ENCODE data around the gene NHLRC4. TPM values are rescaled to one million over a fixed set of nuclear protein-coding genes. Genes with fewer than 3 reads are reported as not detected.

The NHLRC4 gene
- total RNA-seq, 1 donor from 2014 or later = 0.31 TPM

DNA sequence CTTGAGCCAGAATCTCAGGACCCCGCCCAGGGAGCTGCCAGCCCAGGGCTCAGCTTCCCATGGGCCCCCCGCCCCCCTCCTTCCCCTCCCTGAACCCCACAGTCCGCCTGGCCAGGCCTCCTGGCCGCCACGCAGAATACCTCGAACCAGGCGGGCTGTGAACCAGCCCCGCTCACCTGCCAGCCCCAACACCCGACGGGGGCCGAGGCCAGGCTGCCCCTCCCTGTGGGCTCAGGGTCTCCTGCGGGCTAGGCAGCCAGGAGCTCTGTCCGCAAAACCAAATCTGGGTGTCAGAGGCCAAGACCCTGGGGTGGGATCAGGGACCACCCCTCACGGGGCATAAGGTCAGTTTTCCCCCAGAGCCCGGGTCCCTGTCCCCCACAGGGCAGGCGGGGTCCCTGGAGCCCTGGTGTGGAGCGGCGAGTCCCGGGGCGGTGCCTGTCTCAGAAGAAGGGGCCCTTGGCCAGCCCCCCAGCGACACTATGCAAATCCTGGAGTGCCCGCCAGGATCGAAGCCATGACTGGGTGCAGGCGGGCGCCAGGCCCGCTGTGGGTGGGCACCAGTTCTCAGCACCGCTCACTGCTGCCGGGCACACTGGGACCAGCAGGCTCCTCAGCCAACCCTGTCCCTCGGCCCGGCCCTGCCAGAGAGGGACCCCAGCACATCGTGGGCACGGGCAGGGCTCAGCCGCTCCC lies 13.1 kb upstream of the NHLRC4 start:
- DNase-seq = no peak

DNA sequence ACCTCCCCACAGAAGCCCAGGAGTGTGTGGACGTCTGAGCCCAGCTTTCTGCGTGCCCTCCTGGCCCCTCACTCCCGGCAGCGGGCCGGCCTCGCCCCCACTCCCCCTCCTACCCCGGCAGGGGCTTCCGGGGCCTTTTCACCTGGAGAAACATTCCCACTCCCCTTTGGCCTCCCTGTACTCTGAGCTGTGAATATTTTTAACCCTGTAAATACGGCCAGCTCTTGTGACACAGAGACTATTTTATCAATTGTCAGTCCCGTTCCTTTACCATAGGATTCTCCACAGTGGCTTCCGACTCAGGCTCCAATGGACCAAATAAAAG lies 12.5 kb upstream of the NHLRC4 start:
- DNase-seq = no peak

DNA sequence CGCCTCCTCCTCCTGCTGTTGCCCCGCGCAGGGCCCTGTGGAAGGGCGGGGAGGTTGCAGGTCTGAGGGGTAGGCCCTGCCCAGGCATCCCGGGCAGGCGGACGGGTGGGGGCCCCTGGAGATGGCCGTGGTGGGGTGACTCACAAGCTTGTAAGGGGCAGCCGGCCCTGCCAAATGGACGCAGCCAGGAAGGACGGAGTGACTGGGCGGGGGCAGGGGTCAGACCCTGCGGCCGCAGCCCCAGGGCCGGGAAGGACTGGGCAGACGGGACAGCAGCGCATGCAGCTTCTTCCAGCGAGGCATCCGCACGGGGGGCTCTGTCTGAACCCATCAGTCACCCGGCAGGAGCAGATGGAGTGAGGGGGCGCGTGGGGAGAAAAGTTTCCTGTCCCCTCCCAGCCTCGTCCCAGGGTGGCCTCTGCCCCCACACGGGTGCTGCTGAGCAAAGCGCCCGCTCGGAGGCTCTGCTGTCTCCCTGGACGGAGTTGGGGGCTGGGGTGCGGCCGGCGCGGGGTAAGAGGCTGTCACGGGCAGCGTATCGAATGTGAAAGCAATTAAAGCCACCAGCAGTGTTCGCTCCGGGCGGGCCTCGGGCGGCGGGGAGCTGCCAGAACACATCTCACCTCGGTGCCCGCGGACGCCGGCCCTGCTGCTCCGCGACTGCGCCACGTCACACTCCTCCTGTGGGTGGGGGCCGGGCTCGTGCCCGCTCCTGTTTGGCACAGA lies 12.0 kb upstream of the NHLRC4 start:
- no peak for DNase-seq

GRCh38 chr16:555528-556473 lies 11.0 kb upstream of the NHLRC4 start:
- no peak for DNase-seq

DNA sequence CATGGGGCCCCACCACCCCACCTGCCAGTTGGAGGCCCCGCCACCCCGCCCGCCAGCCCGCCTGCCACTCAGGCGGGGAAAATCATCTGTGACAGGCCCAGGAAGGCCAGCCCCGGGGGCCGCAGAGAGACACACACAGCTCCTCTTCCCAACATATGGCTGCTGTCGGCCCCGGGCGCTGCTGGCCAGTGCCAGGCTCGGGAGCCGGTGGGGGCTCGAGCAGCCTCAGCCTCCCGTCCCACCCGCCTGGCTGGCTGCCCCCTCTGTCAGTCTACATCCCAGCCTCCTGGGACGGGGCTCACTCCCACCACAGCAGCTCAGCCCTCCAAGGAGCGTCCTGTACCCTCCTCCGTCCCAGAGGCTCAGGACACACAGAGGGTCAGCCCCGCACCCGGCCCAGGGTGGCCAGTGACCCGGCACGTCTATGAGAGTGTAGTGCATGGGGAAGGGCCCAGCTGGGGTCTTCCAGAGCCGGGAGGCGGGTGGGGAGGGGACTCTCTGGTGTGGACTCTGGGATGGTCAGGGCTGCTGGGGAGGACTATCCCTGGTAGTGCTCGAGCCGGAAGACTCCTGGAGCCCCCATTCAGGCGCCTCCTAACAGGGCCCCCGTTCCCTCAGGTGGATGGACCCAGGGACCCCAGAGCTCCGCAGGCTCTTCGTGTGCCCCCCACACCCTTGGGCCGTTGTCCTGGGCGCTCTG lies 10.2 kb upstream of the NHLRC4 start:
- DNase-seq = no peak

DNA sequence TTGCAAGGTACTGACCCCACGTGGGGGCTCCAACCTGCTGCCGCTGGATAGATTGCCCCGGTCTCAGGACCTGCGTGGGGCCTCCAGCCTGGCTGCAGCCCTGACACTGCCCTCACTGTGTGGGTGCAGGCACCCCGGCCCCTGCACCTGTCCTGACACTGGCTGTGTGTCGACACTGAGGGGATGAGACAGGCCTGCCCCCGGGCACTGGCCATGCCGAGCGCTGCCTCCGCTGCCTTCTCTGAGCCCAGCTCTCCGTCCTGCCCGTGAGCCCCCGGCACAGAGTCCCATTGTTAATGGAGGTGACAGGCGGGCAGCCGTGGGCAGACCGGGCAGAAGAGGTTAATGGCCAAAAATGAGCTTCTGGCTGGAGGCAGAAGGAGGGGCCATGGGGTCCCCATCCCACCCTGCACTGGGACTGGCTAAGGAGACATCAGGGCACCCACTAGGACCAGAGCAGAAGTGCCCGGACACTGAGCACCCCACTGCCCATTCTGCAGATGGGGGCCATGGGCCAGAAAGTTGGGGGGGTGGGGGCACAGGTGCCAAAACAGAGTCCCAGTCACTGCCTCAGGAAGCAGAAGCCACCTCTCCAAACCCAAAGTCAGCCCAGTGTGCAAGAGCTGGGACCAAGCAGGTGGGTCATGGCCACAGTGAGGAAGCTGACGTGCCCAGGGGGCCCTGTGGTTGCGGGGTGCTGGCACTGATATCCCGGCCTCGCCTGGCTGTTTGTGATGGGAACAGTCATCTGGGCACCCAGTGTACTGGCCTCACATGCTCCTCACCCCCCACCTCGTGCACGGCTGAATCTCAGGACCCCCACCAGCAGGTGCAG lies 9.1 kb upstream of the NHLRC4 start:
- no peak for DNase-seq

DNA sequence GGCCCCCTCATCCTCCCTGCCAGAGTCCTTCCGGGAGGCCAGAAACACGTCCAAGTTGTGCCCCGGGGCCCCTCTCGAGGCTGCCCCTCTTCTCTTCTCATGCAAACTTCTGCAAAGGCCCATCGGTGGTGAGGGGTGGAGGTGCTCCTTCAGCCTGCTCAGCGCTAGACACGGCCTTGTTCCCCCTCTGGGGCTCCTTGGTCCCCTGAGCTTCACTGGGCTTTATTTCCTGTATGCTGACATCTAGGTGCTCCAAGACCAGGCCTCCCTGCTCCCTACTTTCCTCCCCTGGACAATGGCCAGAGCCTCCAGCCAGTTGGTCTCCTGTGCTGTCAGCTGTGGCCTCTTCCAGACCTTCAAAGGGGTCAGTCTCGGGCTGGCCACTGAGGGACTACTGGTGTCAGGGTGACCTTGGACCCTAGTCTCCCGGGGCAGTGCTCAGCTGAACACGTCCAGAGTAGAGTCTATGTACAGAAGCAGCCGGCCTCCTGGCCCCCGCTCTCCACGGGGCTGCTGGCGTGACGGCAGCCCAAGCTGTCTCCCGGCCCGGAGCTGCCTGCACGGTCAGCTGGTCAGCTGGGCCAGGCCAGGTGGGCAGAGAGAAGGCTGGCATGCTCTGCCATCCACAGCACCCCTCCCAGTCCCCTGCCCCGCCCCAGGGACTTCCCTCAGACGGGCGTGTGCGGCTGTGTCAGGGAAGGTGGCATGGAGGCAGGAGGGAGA lies 8.3 kb upstream of the NHLRC4 start:
- DNase-seq = no peak

DNA sequence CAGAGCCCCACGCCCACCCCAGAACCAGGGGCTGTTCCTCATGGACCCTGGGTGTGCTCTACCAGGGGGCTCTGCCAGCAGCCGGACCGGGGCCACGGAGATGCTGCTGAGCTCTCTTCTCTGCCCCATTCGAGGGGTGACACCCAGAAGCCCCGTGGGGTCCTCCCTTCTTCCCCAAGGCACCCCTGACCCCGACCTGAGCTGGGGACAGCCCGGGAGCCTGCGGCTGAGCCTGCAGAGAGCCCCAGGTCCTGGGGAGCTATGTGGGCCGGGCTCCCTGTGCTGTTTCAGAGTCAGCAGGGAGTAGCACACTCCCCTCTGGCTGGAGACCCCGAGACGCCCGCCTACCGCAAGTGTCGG lies 7.8 kb upstream of the NHLRC4 start:
- no peak for DNase-seq

GRCh38 chr16:559411-560203 lies 7.2 kb upstream of the NHLRC4 start:
- no peak for DNase-seq

GRCh38 chr16:560204-560700 lies 6.6 kb upstream of the NHLRC4 start, which contains the start of gene PRR35:
Gene PRR35 (plus strand): TSS chr16:560394. CDS start chr16:563295, 2,901 bp downstream.
- no peak for DNase-seq

GRCh38 chr16:560701-561412 lies 5.9 kb upstream of the NHLRC4 start:
- no peak for DNase-seq

DNA sequence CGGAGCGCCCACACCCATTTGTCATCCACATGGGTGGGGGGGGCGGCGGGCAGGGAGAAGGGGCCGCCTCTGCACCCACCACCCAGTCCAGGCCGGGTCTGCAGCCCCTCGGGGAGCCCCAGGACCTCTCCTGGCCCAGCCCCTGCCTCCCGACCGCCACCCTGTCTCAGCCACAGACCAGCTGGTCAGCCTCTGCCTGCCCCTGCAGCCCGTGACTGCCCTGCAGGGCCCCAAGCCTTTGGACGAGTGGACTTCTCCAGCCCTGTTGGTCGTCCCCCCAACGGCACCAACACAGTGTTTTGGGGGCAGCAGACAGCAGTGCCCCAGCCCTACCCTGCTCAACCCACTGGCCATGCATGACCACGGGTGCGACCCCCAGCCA lies 5.4 kb upstream of the NHLRC4 start:
- DNase-seq = no peak

- no peak for DNase-seq
Observed at GRCh38 chr16:561957-562938, 4.6 kb upstream of the NHLRC4 start.

DNA sequence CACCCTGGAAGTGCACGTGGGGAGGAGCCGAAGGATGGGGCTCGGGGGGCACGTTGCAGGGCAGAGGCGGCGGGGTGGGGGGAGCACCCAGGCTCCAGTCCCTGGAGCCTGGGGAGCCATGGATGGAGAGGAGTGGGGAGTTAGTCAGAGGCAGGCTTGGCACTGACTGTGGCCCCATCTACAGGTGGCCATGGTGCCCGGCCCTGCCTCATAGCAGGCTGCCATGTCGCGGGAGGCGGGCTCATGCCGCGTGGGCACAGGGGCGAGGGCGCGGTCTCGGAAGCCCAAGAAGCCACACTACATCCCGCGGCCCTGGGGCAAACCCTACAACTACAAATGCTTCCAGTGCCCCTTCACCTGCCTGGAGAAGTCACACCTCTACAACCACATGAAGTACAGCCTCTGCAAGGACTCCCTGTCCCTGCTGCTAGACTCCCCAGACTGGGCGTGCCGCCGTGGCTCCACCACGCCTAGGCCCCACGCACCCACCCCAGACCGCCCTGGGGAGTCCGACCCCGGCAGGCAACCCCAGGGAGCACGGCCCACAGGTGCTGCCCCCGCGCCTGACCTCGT lies 3.6 kb upstream of the NHLRC4 start:
- no peak for DNase-seq

GRCh38 chr16:564690-565418 lies 2.0 kb upstream of the NHLRC4 start:
- DNase-seq = no peak

- no peak for DNase-seq
Observed at GRCh38 chr16:565419-566330, 1.1 kb upstream of the NHLRC4 start.

All from occipital lobe (tissue), 2 donors.